A204.1 (cell line): ENCODE results near the gene PLD4.
"Not testable (repeated sequence)": the region's sequence is repeated elsewhere in the genome, so short reads cannot be mapped to it uniquely, and the experiment has no call there.

Source experiments
- FAIRE-seq: peaks from 2 replicates; lab custom pipeline; 2012; peaks lifted over from hg19 to GRCh38; lab: Jason Lieb, UNC

Gene PLD4, protein sequence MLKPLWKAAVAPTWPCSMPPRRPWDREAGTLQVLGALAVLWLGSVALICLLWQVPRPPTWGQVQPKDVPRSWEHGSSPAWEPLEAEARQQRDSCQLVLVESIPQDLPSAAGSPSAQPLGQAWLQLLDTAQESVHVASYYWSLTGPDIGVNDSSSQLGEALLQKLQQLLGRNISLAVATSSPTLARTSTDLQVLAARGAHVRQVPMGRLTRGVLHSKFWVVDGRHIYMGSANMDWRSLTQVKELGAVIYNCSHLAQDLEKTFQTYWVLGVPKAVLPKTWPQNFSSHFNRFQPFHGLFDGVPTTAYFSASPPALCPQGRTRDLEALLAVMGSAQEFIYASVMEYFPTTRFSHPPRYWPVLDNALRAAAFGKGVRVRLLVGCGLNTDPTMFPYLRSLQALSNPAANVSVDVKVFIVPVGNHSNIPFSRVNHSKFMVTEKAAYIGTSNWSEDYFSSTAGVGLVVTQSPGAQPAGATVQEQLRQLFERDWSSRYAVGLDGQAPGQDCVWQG

DNA sequence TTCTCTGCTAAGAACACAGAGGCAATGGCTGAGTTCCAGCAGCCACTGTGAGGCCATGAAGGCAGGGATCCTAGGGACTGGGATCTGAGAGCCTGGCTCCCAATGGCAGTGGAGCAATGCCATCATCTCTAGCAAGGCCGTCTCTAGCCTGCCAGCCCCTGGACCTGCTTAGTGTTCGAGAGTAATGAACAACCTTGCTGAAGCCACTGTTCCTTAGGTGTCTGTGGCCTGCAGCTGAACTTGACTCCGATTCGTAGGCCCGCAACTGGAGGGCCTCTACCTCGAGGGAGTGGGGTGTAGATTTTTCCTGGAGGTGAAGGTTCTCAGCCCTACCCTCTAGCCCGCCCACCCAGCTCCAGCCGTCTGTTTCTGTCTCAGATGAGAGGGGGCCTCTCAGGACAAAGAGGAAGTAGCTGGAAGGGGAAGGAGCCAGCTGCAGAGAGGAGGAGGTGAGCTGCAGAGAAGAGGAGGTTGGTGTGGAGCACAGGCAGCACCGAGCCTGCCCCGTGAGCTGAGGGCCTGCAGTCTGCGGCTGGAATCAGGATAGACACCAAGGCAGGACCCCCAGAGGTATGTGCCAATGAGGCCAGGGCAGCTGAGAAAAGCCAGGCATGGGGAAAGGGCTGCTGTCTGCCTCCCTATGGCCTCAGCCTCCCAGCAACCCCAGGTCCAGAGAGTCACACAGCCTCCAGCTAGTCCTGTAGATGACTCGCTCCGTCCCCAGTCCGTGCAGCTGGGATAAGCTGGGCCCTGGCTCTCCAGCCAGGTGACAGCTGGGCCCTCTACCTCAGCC is at the start of gene PLD4:
TSS of gene PLD4 (plus strand) at position 459 of the 793 bp plus-strand sequence. CDS start 2,262 bp downstream, outside the sequence.
- no peak for FAIRE-seq

DNA sequence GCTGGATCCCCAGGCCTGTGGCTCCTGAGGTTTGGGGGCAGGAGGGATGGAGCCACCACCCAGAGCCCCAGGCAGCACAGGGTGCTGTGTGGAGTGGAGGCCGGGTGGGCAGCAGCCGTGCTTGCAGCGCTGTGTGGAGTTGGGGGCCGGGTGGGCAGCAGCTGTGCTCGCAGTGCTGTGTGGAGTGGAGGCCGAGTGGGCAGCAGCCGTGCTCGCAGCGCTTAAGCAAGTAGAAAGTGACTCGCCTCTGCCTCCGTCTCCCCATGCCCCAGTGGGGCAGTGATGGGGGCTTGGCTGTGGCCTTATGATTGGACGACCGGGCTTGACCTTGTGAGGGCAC is 49.3 kb upstream of the PLD4 start:
- no peak for FAIRE-seq

DNA sequence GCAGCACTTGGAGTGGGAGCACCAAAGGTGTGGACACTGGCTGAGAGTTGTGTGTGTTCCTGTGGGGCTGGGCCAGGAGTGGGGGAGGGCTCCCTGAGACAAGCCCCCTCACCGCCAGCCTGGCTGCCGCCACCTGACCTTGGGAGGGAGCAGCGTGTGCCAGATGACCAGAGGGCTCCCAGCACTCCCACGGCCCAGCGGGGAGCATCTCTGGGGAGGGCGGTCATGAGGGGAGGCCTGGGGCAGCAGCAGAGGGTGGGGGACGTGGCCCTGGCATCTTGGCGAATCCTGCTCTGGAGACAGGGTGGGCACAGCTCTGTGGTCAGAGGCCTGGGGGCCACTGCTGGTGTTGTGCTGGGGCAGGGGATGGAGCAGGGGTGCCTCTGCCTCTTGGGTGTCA is 48.9 kb upstream of the PLD4 start:
- no peak for FAIRE-seq

DNA sequence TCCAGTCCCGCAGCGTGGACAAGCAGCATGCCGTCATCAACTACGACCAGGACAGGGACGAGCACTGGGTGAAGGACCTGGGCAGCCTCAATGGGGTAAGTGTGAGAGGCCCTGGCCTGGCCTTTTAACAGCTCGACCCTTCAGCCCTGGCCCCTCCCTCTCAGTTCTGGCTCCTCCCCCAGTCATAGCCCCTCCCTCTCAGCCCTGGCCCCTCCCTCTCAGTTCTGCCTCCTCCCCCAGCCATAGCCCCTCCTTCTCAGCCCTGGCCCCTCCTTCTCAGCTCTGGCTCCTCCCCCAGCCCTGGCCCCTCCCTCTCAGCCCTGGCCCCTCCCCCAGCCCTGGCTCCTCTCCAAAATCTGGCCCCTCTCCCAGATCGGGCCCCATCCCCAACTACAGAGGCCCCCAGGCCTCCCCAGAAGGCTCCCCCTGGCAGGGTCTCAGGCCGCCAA is 48.4 kb upstream of the PLD4 start:
- FAIRE-seq: no peak

DNA sequence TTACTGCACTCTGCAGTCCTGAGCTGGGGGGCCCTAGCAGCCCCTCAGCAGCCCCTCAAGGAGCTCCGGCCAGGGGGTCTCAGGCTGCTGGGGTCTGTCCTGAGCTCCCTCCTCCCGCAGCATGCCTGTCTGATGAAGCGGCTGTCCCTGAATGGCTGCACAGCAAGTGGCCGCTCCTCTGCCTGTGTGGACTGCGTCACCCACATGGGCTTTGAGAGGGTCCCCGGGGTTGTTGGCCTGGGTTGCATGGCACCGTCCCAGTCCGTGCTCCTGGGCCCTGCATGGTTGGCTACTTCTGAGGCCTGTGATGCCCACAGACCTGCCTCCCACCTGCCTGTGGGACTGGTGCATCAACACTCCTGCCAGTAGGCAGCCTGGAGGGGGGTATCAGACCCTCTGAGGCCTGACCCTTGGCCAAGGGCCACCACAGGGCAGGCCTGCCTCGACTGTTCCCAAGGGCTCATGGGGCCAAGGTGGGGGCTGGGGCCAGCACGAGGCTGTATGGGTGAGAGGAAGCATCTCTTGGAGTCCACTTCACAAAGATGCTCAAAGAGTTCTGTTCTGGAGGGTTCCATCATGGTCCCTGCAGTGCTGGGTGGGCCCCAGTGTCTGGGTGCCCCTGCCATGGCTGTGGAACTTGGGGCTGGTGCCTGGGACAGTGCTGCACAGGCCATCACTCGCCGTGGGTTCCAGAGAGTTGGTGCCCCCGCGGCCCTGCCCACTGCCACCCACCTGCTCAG is 47.4 kb upstream of the PLD4 start:
- no peak for FAIRE-seq

DNA sequence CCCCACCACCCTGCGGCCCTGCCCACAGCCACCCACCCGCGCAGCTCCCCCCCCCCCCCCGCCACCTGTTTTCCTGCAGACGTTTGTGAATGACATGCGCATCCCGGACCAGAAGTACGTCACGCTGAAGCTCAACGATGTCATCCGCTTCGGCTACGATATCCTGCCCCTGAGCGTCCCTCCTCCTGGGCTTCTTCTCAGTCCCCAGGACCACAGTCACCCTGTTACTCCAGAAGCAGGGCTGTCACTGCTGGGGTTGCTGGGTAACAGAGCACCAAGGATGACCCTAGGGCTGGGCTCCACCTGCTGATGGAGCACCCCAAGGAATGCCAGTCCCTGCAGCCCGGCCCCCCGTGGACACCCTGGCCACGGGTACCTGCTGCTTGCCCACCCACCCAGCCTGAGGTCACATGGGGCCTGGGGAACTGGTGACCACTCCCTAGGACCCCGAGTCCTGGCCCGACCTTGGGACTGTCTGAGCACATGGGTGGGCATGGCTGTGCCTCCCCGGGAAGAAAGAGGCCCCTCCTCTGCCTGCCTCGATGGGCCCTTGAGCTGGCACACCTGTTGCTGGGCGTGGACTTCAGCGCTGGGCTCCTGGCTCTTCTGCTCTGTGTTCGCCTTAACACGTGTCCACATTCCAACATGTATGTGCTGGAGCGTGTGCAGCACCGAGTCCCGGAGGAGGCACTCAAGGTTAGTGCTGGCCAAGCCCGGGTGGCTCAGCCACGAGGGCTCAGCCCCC is 46.7 kb upstream of the PLD4 start:
- FAIRE-seq: no peak

DNA sequence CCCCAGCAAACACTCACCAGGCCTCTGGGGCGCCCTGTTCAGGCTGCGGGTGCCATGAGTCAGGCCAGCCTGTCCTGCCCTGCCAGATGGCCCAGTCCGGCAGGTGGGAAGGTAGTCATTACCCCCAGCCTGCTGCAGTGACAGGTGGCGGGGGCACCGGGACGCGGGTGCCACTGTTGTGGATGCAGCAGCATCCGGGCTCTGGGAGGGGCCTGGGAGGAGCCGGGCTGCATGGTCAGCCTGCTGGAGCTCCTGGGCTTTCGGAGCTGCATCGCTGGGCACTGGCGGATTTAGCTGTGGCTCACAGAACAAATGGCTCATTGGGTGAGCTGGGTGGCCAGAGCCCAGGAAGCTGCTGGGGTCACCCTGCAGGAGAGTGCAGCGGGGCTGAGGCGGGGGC is 46.1 kb upstream of the PLD4 start:
- FAIRE-seq: no peak

DNA sequence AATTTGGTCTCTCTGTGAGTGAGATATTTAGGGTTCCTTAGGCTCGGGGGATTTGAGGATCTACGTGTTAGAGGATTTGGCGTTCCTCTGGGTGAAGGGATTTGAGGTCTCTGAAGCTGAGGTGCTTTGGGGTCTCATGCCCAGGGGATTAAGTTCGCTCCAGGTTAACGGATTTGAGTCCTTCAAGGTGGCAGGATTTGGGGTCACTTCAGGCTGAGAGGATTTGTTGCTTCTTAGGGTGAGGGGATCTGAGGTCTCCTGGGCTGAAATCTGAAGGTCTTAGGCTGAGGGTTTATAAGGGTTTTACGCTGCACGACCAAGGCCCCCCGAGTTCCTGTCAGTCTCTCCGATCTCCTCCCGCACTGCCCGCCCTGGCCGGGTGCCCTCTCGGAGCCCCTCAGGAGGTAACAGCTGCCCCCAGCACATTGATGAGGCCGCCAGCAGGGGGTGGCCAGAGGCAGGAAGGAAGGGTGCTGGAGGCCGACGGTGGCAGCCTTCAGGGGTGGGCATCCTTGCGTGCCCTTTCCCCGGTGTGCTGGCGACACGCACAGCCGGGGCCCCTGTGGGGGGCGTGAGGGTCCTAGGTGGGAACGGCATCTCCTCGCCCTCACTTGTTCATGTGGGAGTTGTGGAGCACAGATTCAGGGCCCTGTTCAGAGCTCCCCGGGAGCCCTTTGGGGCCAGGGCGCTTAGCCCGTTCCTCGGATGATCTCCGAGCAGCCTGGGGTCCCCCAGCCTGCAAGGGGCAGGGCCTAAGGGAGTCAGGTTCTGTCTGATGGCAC is 45.3 kb upstream of the PLD4 start:
- no peak for FAIRE-seq

DNA sequence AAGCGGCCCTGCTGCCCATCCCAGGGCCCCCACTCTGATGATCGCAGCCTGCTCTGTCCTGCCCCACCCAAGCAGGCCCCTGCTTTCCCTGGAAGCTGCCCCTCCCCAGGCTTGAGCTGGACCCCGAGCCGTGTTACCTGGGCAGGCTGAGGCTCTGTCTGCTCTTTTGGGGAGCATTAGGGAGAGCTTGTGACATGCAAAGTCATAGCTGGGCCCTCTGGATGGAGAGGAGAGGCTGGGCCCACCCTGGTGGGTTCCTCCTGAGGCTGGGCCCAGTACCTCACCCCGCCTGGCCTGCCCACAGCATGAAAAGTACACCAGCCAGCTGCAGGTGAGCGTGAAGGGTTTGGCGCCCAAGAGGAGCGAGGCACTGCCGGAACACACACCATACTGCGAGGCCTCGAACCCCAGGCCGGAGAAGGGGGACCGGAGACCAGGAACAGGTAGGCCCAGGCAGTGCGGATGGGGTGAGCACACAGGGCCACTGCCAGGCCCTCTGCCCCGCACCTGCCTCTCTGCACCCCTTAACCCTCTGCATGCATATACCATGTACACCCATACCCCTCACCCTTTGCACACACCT is 44.6 kb upstream of the PLD4 start:
- no peak for FAIRE-seq

DNA sequence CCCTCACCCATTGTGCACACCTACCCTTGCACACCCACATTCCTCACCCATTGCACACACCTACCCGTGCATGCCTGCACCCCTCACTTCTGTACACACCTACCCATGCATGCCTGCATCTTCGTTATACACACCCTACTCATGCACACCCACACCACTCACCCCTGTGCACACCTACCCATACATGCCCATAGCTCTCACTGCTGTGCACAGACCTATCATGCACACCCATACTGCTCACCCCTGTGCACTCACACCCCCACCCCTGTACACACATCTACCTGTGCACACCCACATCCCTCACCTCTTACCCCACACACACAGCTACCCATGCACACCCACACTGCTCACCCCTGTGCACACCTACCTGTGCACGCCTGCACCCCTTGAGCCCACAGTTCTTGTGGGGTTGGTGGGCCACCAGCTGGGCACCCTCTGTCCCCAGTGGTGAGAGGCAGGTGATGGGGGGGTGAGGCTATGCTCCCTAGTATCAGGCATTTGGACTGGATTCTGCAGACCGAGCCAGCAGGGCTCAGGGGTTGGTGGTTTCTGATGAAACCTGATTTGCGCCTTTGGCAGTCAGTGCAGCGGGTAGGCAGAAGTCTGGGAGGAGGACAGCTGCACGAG is 44.0 kb upstream of the PLD4 start:
- no peak for FAIRE-seq

DNA sequence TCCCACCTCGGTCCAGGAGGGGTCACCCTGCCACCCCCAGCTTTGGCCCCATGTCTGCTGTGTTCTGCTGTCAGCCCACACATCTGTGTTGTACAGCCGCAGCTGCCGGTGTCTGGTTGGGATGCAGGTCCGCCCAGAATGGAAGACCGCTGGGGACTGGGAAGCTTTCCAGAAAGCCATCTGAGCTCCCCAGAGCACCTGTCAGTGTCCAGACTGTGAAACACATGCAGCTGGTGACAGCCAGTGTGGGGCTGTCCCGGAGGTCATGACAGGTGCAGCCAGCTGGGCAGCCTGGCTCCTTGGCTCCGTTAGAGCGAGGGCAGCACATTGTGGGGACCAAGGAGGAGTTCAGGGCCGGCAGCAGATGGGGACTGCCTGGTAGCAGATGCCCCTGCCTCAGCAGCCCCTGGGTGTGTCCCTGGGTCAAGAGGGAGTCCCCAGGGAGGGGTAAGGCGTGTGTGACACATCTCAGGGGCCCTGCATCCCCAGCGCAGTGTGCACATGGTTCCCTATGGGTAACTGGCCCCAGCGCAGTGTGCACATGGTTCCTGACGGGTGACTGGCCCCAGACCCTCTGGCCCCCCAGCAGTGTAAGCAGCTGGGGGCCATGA is 43.2 kb upstream of the PLD4 start:
- no peak for FAIRE-seq

DNA sequence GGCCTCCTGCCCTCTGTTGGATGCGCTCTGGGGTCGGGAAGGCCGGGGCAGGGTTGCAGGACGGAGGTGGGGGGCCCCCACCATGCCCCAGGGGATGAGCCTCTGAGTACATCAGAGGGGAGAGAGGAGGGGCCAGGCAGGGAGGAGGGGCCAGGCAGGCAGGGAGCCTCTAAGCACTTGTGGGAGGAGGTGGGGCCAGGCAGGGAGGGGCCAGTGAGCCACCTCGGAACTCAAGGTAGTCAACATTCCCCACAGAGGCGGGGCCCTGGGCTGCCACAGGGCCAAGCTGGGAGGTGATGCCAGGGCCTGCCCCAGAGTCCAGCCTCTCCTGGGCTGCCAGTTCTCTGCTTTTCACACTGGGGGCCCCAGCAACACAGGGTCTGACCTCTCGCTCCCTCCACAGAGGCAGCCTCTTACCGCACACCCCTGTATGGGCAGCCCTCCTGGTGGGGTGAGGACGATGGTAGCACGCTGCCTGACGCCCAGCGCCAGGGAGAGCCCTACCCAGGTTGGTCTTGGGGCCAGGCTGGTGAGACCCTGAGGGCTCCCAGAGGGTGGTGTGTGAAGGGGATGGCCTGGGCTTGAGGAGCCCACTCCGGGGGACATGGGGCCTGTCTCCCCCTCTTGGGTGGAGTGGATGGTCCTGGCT is 42.2 kb upstream of the PLD4 start:
- no peak for FAIRE-seq

DNA sequence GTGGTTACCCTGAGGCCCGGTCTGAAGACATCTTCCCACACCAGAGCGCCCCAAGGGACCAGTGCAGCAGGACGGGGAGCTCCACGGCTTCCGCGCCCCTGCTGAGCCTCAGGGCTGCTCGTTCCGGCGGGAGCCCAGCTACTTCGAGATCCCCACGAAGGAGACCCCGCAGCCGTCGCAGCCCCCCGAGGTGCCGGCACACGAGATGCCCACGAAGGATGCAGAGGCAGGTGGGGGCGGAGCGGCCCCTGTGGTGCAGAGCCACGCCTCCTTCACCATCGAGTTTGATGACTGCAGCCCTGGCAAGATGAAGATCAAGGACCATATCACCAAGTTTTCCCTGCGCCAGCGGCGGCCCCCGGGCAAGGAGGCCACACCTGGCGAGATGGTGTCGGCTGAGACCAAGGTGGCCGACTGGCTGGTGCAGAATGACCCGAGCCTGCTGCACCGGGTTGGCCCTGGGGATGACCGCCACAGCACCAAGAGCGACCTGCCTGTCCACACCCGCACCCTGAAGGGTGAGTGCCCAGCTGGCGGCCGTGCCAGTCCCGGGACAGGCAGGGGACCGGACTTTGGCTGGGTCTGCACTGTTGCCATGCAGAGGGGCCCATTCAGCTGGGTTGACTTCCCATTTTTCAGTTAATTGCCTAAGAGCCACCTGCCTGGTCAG is 41.6 kb upstream of the PLD4 start:
- FAIRE-seq: no peak

DNA sequence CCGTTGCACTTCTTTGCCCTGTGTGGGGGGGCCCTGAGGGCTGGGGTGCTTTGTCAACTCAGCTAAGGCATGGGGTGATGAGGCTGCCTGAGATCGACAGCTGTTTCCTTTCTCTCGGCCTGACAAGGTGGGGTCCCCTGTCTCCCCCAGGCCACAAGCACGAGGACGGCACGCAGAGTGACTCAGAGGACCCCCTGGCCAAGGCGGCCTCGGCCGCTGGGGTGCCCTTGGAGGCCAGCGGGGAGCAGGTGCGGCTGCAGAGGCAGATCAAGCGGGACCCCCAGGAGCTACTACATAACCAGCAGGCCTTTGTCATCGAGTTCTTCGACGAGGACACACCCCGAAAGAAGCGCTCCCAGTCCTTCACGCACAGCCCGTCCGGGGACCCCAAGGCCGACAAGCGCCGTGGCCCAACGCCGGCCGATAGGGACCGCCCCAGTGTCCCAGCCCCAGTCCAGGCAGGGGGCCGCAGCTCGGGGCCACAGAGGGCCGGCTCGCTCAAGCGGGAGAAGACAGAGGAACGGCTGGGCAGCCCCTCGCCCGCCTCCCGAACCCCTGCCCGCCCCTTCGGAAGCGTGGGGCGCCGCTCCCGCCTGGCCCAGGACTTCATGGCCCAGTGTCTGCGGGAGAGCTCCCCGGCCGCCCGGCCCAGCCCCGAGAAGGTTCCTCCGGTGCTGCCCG is 40.9 kb upstream of the PLD4 start:
- FAIRE-seq: no peak

DNA sequence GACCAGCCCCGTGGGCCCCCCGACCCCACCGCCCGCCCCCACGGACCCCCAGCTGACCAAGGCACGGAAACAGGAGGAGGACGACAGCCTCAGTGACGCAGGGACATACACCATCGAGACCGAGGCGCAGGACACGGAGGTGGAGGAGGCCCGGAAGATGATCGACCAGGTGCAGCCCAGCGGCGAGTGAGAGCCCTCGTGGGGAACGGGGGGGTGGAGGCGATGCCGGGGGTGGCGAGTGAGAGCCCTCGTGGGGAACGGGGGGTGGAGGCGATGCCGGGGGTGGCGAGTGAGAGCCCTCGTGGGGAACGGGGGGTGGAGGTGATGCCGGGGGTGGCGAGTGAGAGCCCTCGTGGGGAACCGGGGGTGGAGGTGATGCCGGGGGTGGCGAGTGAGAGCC is 40.3 kb upstream of the PLD4 start:
- not testable (repeated sequence) for FAIRE-seq

DNA sequence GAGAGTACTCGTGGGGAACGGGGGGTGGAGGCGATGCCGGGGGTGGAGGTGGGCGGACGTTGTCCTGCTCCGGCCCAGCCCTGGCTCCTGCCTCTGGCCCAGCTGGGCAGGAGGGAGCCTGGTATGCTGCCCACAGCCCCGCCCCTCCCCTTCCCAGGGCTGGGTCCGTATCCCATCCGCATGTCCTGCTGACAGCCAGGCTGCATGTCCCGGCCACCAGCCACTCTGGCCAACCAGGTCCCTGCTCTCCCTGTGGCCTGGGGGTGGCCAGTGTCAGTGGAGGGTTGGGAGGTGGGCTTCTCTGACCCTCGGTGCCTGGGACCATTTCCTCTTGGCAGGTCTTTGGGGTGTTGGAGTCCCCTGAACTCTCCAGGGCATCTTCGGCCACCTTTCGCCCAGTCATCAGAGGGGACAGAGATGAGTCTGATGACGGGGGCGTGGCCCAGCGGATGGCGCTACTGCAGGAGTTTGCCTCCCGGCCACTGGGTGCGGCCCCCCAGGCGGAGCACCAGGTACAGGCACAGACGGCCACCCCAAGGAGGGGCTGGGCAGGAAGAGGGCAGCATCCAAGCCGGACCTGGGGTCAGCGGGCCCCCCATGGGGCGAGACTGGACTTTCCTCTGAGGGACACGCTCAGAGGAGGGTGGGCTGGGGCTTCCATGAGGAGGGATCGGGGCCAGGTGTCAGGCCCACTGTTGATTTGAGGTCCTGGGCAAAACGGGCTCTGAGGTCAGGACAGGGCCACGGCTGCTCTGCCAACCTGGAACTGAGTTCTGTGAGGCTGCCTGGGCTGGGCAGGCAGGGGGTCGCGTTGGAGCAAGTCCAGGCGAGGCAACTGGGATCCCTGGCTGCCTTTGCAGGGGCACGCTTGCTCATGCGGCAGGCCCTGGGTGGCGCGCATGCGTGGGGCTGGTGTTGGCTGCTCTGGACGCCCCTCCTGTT is 39.4 kb upstream of the PLD4 start:
- no peak for FAIRE-seq
